ENCODE measurements around the gene PLEKHH3.

Gene PLEKHH3

GRCh38 chr17:42686520-42687128 is 9.8 kb upstream of the PLEKHH3 start:
- DNase-seq: no peak

DNA sequence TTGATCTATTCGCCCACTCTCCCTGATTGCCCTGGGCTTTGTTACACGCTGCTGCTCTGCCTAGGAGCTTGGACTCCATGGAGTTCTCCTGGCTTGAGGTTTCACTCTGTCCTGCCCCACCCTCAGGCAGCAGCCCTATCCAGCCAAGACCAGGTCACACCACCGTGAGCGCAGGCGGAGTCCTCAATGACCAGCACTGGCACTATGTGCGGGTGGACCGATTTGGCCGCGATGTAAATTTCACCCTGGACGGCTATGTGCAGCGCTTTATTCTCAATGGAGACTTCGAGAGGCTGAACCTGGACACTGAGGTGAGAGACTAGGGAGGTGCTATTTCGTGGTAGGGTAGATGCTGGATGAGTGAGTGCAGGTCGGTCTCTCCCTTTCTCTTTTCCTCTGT is 9.0 kb upstream of the PLEKHH3 start:
- DNase-seq: no peak

DNA sequence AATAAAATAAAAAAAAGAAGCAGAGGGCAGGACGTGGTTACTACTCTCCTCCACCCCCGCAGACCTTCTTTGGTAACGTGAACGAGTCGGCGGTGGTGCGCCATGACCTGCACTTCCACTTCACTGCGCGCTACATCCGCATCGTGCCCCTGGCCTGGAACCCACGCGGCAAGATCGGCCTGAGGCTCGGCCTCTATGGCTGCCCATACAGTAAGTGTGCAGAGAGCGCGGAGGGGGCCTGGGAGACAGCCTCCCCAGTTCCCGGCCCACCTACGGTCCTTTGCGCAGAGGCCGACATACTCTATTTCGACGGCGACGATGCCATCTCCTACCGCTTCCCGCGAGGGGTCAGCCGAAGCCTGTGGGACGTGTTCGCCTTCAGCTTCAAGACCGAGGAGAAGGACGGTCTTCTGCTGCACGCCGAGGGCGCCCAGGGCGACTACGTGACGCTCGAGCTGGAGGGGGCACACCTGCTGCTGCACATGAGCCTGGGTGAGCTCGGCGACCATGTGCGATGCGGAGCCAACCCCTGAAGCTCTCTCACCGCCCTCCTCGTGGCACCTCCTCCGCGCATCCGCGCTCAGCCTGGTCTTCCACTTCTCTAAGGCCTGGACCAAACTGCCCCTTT is 8.2 kb upstream of the PLEKHH3 start:
- no peak for DNase-seq

- no peak for DNase-seq
These were observed 6.7 kb upstream of the PLEKHH3 start for GRCh38 chr17:42683407-42684034.

DNA sequence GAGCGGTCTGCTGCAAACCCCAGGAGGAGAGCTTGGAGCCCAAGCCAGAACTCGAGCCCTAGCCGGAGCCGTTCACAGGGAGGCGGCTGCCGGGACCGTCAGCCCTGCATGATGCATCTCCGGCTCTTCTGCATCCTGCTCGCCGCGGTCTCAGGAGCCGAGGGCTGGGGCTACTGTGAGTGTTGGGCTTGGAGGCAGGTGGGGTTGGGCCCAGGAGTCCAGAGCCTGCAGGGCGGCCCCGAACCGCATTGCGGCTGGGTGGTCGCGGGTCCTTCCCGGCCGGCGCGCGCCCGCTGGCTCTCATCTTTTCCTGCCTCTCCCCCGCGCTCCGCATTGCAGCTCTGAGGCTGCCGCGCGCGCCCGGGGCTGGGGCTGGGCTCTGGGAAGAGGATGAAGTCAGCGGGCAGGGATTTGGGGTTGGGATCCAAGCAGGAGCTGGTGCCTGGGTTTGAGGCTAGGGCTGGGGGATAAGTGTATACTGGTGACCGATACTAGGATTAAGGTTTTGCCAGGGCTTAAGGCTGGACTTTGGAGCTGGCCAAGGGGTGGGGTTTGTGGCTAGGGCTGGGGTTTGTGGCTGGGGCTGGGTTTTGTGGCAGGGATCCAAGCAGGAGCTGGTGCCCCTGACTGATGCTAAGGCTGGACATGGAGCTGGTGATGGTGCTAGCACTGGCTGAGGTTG is 6.1 kb upstream of the PLEKHH3 start:
- DNase-seq: peak; percentile 47

GRCh38 chr17:42681976-42682721 is 5.4 kb upstream of the PLEKHH3 start, which contains the start of gene CNTNAP1:
Gene CNTNAP1, plus strand, starts transcription at chr17:42682531. Its CDS starts 299 bp downstream, at chr17:42682830.
- peak; percentile 42 for DNase-seq

DNA sequence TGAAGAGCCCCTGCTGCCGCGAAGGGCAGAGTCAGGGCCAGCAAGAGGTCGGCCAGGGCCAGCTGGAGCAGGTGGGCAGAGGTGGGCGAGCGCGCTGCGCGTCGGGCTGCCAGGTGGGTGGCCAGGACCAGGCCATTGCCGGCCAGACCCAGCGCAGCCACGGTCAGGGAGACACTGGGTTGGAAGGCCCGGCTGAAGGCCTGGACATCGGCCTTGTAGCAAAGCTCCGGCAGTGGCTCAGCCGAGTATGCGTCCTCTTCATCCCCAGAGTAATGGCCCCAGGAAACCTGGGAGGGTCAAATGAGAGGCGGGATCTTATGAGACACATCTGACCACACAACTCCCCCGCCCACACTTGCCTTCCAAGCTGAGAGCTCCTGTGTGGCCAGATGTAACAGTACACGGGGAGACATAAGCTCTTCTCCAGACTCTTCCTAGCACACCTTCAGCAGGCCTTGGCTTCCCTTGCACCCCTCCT is 3.6 kb upstream of the PLEKHH3 start:
- DNase-seq: no peak

DNA sequence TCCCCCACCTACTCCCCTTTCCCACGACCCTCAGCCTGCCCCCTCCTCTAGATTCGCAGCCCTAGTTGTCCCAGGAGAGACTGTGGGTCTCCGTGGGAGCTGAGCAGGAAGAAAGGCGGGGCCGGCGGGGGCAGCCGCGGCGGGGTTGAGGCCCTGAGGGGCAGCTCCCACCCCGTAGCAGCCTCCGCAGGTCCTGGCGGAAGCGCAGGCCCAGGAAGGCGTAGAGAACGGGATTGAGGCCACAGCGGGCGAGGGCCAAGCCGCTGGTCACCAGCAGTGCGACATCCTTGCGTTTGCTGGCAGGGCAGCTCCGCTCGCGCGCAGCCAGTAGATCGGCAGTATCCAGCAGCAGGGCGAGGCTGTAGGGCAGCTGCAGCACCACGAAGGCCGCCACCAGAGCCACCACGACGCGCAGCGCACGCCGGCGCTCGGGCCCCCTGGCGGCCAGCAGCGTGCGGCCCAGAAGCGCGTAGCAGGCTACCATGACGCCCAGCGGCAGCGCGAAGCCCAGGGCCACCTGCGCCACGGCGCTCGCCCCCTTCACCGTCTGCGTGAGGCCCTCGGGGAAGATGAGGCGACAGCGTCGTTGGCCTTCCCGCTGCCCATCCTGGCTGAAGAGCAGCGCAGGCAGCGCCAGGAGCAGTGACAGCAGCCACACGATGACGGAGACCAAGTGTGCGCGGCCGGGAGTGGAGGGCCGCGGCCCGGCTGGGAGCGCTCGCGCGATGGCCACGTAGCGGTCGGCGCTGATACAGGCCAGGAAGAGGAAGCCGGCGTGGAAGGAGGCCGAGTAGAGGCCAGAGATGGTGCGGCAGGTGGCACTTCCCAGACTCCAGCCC is 2.9 kb upstream of the PLEKHH3 start:
- peak; percentile 82 for DNase-seq

DNA sequence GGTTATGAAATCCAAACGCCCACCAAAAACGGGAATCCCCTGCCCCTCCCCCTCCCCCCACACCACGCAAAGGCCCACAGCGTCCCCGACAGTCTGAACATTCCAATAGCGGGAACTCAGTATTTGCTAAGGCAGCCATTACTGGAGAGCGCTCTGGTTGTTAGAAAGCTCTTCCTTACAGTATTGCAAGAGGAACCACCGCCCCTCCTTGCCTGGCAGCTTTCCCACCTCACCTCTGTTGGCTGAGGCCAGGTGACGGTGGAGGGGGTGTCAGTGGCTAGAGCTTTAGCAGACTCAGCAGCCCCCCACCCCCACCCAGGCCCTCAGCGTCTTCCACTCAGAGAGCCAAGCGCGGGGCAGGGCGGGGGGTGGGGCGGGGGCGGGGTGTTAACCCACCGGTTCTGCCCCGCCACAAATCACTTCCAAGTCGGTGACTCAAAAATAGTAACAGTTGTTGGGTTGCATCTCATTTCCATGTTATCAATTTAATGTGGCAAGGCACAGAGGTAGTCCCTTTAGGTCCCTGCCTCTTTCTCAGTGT is 2.2 kb upstream of the PLEKHH3 start:
- DNase-seq: peak; percentile 79

- peak; percentile 91 for DNase-seq
These were observed 1.4 kb upstream of the PLEKHH3 start for GRCh38 chr17:42677921-42678781.

- peak; percentile 99 for DNase-seq
These were observed 441 bp upstream of the PLEKHH3 start for GRCh38 chr17:42677012-42677857.

DNA sequence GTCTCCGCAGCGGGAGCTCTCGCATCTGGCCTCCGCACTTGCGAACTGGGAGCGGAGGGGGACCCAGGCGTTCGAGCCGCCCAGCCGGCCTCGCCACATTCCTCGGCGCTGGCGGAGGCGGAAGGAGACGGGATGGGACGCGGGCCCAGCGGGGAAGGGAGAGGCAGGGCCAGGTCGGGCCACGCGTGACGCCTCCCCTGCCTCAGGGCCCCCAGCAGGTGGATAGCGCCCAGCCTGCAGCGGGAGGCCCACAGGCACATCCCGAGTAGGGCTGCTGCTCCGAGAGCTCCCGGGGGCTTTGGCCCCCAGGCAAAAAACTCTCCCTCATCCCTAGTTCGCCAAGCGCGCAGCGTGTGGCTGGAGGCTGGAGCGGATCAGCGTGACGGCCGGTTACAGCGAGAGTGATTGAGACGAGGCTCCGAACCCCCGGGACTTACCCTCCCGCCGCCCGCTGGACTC is 800 bp downstream of the PLEKHH3 start:
- DNase-seq: peak; percentile 26

DNA sequence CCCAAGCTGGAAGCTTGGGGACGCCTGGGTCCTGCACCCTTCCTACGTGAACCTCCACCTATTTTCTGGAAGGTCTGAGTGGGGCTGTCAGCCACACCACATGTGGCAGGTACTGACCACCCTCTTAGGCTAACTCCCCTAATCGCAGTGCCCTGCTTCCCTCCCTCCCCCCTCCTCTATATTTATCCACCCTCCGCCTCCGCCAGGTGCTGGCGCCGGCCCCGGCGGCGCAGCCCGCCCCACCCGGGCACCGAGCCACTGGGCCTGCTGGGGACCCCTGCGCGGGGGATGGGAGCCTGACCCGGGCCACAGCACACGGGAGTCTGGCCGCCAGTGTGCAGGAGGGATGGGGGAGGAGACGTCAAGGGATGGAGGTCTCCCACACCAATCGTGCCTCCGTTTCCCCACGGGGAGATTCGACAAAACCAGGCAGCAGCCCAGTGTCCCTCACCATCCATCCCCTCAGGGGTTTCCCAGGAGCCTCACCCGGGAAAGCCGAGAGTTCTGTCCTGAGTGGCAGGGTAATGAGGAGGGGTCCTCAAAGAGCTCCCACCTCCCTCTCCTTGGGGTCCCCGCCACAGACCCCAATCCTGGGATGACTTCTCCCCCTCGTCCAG is 1.3 kb downstream of the PLEKHH3 start:
- peak; percentile 52 for DNase-seq

GRCh38 chr17:42674755-42675347 is 1.9 kb downstream of the PLEKHH3 start:
- peak; percentile 25 for DNase-seq

GRCh38 chr17:42673885-42674754 is 2.7 kb downstream of the PLEKHH3 start:
- no peak for DNase-seq

DNA sequence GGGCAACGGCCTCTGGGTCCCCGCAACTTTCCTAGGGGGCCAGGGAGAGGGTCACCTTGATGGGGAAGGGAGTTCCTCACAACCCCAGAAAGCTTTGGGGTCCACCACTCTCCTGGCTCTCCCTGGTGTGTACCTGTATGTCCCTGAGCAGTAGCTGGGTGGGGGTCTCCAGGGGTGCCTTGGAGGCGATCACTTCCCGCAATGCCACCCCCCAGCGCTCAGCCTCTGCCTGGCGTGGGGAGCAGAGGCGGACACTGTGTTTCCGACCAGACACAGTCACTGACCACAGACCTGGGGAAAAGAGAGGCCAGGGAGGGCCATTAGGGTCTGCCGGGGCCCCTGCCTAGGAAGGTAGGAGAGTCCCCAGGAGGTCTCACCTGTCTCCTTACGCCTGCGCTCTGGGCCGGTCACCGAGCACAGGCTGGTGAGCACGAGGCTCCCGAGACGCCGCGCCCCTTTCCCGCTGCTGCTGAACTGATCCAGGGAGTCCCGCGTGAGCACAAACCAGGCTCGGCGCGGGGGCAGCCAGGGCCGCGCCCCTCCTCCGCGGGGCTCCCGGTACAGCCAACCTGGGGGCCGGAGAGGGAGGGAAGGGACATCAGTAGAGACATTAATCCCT is 3.4 kb downstream of the PLEKHH3 start:
- no peak for DNase-seq

- no peak for DNase-seq
These were observed 4.8 kb downstream of the PLEKHH3 start for GRCh38 chr17:42672038-42672437.
